ENCODE results near the gene NR2E1. TPM values are rescaled to one million over a fixed set of nuclear protein-coding genes. Genes with fewer than 3 reads are reported as not detected.

The NR2E1 gene
- total RNA-seq (not detected), polyA plus RNA-seq (not detected)
- long read RNA-seq, donor 1, result 0 reads
- long read RNA-seq, donor 2, result 0 reads
- long read RNA-seq, donor 3, result 0 reads

DNA sequence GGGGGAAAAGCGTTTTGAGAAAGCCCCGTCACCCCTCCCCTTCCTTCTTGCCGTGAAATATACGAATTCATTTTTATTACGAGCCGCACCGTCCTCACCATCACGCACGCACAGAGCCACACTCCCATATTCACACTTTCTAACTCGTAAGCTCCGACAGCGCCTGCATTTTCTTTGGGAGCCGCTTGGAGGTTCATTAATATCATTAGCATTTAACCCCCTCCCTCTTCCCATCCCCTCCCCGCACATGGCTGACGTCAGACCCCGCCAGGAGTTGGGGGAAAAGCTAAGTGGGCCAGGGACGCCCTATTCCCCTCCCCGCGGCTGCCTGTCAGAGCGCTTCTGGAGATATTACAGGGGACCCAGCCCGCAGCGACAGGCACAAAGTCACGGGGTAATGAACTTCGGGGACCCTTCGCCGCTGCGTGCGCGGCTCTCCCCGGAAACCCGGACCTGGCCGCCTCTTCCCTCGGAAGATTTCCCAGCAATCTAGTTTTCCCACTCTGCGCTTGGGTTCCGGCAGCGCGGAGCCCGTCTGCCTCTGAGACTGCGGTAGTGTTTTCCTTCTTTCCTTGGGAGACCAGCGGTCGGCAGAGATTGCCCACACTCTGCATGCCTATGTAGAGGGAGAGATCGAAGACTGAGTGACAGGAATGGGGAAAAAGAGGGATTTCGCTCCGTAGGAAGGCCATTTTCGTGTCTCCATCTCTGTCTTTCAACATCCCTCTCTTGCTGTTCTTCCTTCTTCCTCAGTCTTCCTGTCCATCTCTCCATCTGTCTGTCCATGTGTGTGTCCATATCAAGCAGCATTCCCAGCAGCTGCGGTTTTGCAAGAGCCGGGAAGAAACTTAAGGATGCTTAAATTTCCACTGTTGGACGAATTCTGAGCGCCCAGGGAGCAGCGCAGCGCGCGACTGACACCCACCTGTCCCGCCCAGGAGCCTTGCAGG is at the start of gene NR2E1:
TSS of gene NR2E1 (plus strand) at position 309 of the 950 bp plus-strand sequence. CDS start 744 bp downstream, outside the sequence.
- DNase-seq (no peak), ATAC-seq (no peak)
- no peak within 1 kb of the TSS for H3K27ac ChIP-seq
- H3K9me3 ChIP-seq, result no peaks in the 10 kb centered on the region
- intact Hi-C loops (cut with DNase I), result no loop called here
- no peaks in the 10 kb centered on the region for H3K36me3 ChIP-seq
- WGBS, 4 donors, result 1 to 2% (median 2%) methylated on average over 39 to 54 of the region's 54 CpGs
- no peak for TF ChIP-seq POLR2A (IDR thresholded peaks at IDR 0.05)
- TF ChIP-seq CTCF (IDR thresholded peaks at IDR 0.05), result no peak
- H3K27me3 ChIP-seq, result peaks cover 88 to 100% (median 100%) of the 10 kb centered on the region in 9 donors
- H3K4me3 ChIP-seq, result peak within 1 kb of the TSS in 8 of 12 donors; percentile 1 to 32 (median 14)
- peaks cover 2 to 68% (median 47%) of the 10 kb centered on the region in 12 donors for H3K4me1 ChIP-seq

DNA sequence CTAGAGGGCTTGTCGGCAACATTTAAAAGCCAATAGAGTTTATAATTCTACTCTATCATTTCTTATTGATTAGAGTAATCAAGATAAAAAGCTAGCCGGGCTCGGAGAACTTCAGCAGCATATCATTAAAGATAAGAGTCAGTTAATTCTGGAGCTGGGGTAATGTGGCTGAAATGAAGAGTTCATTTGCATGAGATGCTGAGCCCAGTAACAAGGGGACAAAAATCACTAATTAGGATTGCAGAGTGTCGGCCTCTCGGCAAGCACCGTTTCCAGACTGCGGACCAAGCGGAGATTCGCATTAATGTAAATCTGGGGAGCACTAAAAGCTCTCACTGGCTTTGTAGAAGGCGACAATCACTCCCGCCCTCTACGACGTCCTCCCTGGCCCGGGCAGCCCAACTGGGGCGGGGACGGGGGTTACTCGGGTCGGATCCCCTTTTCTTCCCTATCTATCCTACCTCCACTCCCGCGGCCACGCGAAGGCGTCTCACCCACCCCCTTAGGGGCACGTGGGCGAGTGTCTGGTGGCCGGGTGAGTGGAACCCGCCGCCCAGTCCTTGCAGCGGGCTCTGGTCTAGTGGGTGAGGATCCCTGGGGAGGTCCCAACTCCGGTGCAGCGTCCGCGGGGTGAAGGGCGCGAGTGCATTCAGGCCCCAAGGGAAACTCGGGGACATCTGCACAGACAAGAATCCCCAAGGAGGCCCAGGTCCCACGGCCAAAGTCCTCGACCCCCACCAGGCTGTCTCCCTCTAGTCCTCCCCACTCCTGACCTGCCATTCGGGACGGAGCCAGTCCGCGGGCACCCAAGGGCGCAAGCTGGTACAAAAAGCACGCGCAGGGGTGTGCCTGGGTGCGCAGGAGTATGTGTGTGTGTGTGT is 49.0 kb upstream of the NR2E1 start:
- 8 to 24% (median 12%) methylated on average over 21 to 46 of the region's 46 CpGs for WGBS, 4 donors
- intact Hi-C loops (cut with DNase I), result loop anchor here in 7 of 10 donors (2.0 to 10.0 kb wide), 3 partner anchors 138 to 416 kb away; no protein-coding TSS in a partner anchor
- Histone ChIP-seq H3K36me3 (no peaks in the 10 kb centered on the region), H3K27me3 (peaks cover 39 to 98% (median 77%) of the 10 kb centered on the region in 9 donors), H3K27ac (no peak overlapping the region), H3K4me3 (peak overlapping the region in 7 of 12 donors; percentile 61 to 81 (median 66)), H3K9me3 (no peaks in the 10 kb centered on the region), H3K4me1 (peaks cover 0 to 55% (median 40%) of the 10 kb centered on the region in 12 donors)
- TF ChIP-seq POLR2A (IDR thresholded peaks at IDR 0.05), result no peak
- no peak for TF ChIP-seq CTCF (IDR thresholded peaks at IDR 0.05)
- DNase-seq (no peak), ATAC-seq (no peak)

GRCh38 chr6:108117427-108118358 is 48.1 kb upstream of the NR2E1 start:
- Histone ChIP-seq H3K27me3 (peaks cover 39 to 99% (median 80%) of the 10 kb centered on the region in 9 donors), H3K9me3 (no peaks in the 10 kb centered on the region), H3K4me1 (peaks cover 0 to 55% (median 40%) of the 10 kb centered on the region in 12 donors), H3K4me3 (peak overlapping the region; percentile 60 to 81 (median 66)), H3K36me3 (no peaks in the 10 kb centered on the region), H3K27ac (no peak overlapping the region)
- DNase-seq (peak; percentile 31 to 65 (median 34)), ATAC-seq (peak in 3 of 4 donors; percentile 48 to 60 (median 56))
- intact Hi-C loops (cut with DNase I), result loop anchor here in 7 of 10 donors (2.0 to 10.0 kb wide), 3 partner anchors 137 to 415 kb away; no protein-coding TSS in a partner anchor
- TF ChIP-seq CTCF (IDR thresholded peaks at IDR 0.05) (no peak), POLR2A (IDR thresholded peaks at IDR 0.05) (no peak)
- 1 to 2% (median 2%) methylated on average over 45 to 72 of the region's 72 CpGs for WGBS, 4 donors

Measured in heart left ventricle (tissue), 16 donors.